Heart right ventricle (tissue), 16 donors: ENCODE measurements around the gene PCDH1. TPM values are rescaled to one million over a fixed set of nuclear protein-coding genes. Genes with fewer than 3 reads are reported as not detected.
A peak's percentile ranks its signal among the peaks of the same experiment; 100 is the strongest.
"Not testable (repeated sequence)": the region's sequence is repeated elsewhere in the genome, so short reads cannot be mapped to it uniquely, and the experiment has no call there.

Source experiments
- ATAC-seq, 8 donors: fragments of 200-7000 bp; cut with Tn5 transposase; one replicate each; pipeline ENCODE4 v1.9.1; 2020; ENCODE audit warnings: mild to moderate bottlenecking in 8 of 8, moderate library complexity in 8 of 8, moderate number of reproducible peaks in 1 of 8
- DNase-seq, 2 donors: peaks; one replicate each; pipeline ENCODE4 v3.0.0-alpha.2; 2020
- H3K27ac ChIP-seq, 10 donors: fragments of 200-600 bp; sonication (generic) in 2 of 10; one replicate each; pipeline versions ENCODE4 v1.5.0 to v1.8.0; 2020 to 2022; ENCODE audit warnings: mild to moderate bottlenecking in 3 of 10
- H3K27me3 ChIP-seq, 7 donors: fragments of 200-600 bp; one replicate each; pipeline ENCODE4 v1.8.0; 2021 to 2022; ENCODE audit warnings: mild to moderate bottlenecking in 2 of 7
- H3K36me3 ChIP-seq, 9 donors: fragments of 200-600 bp; sonication (generic) in 1 of 9; one replicate each; pipeline versions ENCODE4 v1.5.0 to v1.8.0; 2020 to 2022; ENCODE audit warnings: mild to moderate bottlenecking in 2 of 9
- H3K4me1 ChIP-seq, 9 donors: fragments of 200-600 bp; sonication (generic) in 1 of 9; one replicate each; pipeline versions ENCODE4 v1.5.0 to v1.8.0; 2020 to 2022; ENCODE audit warnings: mild to moderate bottlenecking in 4 of 9
- H3K4me3 ChIP-seq, 10 donors: fragments of 200-600 bp; sonication (generic) in 2 of 10; one replicate each; pipeline versions ENCODE4 v1.5.0 to v1.8.0; 2020 to 2022; ENCODE audit warnings: mild to moderate bottlenecking in 7 of 10, moderate library complexity in 2 of 10
- H3K9me3 ChIP-seq, 11 donors: fragments of 200-600 bp in 10 of 11; sonication (generic) in 2 of 11; one replicate each; pipeline versions ENCODE4 v1.5.0 to v1.8.0; 2013 to 2022; ENCODE audit warnings: mild to moderate bottlenecking in 2 of 11, control low read depth in 1 of 11, moderate library complexity in 1 of 11
- CTCF ChIP-seq, 9 donors: fragments of 200-600 bp; sonication (generic) in 2 of 9; IDR thresholded peaks; one replicate each; pipeline versions ENCODE4 v1.5.0 to v1.8.0; 2021 to 2022; ENCODE audit warnings: antibody characterized with exemption in 9 of 9, mild to moderate bottlenecking in 5 of 9, moderate library complexity in 1 of 9
- WGBS, 2 donors: extraction: QIAGEN DNeasy Blood & Tissue Kit; methylation state at CpG; one replicate each; pipeline ENCODE4 v1.1.7; 2013; ENCODE audit warnings: inconsistent platforms in 1 of 2; 5-methylcytosine and 5-hydroxymethylcytosine counted together
- intact Hi-C, 10 donors: fragments of 100-400 bp; cut with DNase I; formaldehyde crosslinking; loops; one replicate each; pipeline versions ENCODE4 v1.11.1 to v1.14.2; 2022
- long read RNA-seq, 3 donors: library from polyadenylated mRNA; unstranded; transcript quantifications; one replicate each; pipeline ENCODE4 v2.0.0, GENCODE V29; 2020 to 2021
- polyA plus RNA-seq, 2 donors: library from polyadenylated mRNA; stranded (reverse); fragments of 200-250 nt; gene quantifications; one replicate each; pipeline ENCODE4 v1.2.3, GENCODE V29; 2013
- total RNA-seq, 10 donors: library from RNA; stranded (reverse); fragmentation: NEBNext Ultra II Directional in 3 of 10; extraction: Animal tissue kit (Norgen Biotek cat#: 25700) in 3 of 10; gene quantifications; one replicate each; pipeline versions ENCODE4 v1.2.1 to v1.2.4, GENCODE V29; 2021 to 2023
- donor health status: Arrhythmogenic right ventricular cardiomyopathy.
- donor health status: ischemic (EF 13 %, LVEDD 7.1; RV severe dilation, severe dysfunction).
- donor health status: healthy with polysubstance abuse.
- donor health status: DM: no; HTN: yes; CAD: no.
- donor health status: DM: no; HTN: no; CAD: no.
- donor health status: ischemic (EF 25% LVEDD 6.9; RV normal size, moderate dysfunction).
- donor health status: ischemic (EF 25% LVEDD 5.7; RV mildly dilated, moderate dysfunction).
- donor health status: healthy.
- donor health status: DM: yes; HTN: yes; CAD: no.
- donor health status: Ischemic cardiomyopathy.
- donor health status: ischemic (EF 35%, LVEDD 5.7; RV mildly dilated, moderate dysfunction).
- donor health status: nonischemic (EF 11% LVEDD 7.7; RV severe dilation, severe dysfunction).
- donor health status: DM: yes; HTN: yes; CAD: no.
- donor health status: PGD.
- donor health status: ischemic (EF 29% LVEDD 5.4; RV normal size, mild dysfunction).
- donor health status: nonischemic (EF 23%, LVEDD 6.1; RV moderate dilation, normal function).

PCDH1 gene
- total RNA-seq: 10 to 100 TPM in 9 of 10 donors, 1 to 10 TPM in 1; 8.4 to 45.8 (median 17.9) TPM
- polyA plus RNA-seq: 10 to 100 TPM; 16.2 to 21.6 TPM
- long read RNA-seq, donor 1, partial matches to known transcripts: 1 of 8 reads
- long read RNA-seq, donor 1, other reads (novel, unspliced or antisense): 5 of 8 reads
- long read RNA-seq, donor 2, partial matches to known transcripts: 0 of 7 reads
- long read RNA-seq, donor 2, other reads (novel, unspliced or antisense): 5 of 7 reads
- long read RNA-seq, donor 3, partial matches to known transcripts: 10 of 23 reads
- long read RNA-seq, donor 3, other reads (novel, unspliced or antisense): 13 of 23 reads

GRCh38 chr5:141878186-141878710 lies at the start of gene PCDH1:
Gene PCDH1 (minus strand): TSS chr5:141878410. CDS start chr5:141878262, 148 bp downstream.
- Histone ChIP-seq H3K4me3 (peak within 1 kb of the TSS; percentile 56 to 92 (median 84)), H3K9me3 (no peaks in the 10 kb centered on the region), H3K27ac (peak within 1 kb of the TSS; percentile 85 to 98 (median 94)), H3K27me3 (peaks cover 8 to 89% (median 55%) of the 10 kb centered on the region in 7 donors), H3K36me3 (no peaks in the 10 kb centered on the region), H3K4me1 (peaks cover 5 to 96% (median 61%) of the 10 kb centered on the region in 9 donors)
- 0 to 1% methylated on average over 44 to 55 of the region's 63 CpGs for whole genome bisulfite sequencing, 2 donors
- DNase-seq (peak; percentile 45 to 55), ATAC-seq (peak; percentile 45 to 72 (median 64))
- intact Hi-C loops: loop anchor here in 9 of 10 donors (2.0 to 5.0 kb wide), 10 partner anchors 29 to 185 kb away; no protein-coding TSS in a partner anchor
- no peak for TF ChIP-seq CTCF (IDR thresholded peaks at IDR 0.05)

GRCh38 chr5:141926434-141926833 lies 48.2 kb upstream of the PCDH1 start:
- 76 to 85% methylated on average over 2 of the region's 2 CpGs for WGBS, 2 donors
- TF ChIP-seq CTCF (IDR thresholded peaks at IDR 0.05): no peak
- DNase-seq (no peak), ATAC-seq (no peak)
- Histone ChIP-seq H3K4me1 (peaks cover 4 to 76% (median 54%) of the 10 kb centered on the region in 9 donors), H3K27me3 (no peaks in the 10 kb centered on the region), H3K9me3 (no peaks in the 10 kb centered on the region), H3K27ac (peak overlapping the region in 3 of 10 donors; percentile 22 to 78 (median 69)), H3K36me3 (peaks cover 0 to 70% (median 51%) of the 10 kb centered on the region in 9 donors), H3K4me3 (no peak overlapping the region)
- intact Hi-C loops: no loop called here

- Histone ChIP-seq H3K4me1 (peaks cover 4 to 55% (median 37%) of the 10 kb centered on the region in 9 donors), H3K4me3 (peak within 1 kb of the TSS; percentile 37 to 81 (median 66)), H3K9me3 (no peaks in the 10 kb centered on the region), H3K36me3 (peaks cover 0 to 42% (median 23%) of the 10 kb centered on the region in 9 donors), H3K27ac (peak within 1 kb of the TSS; percentile 84 to 99 (median 98)), H3K27me3 (no peaks in the 10 kb centered on the region)
- peak; percentile 98 to 99 (median 98) for ATAC-seq
- intact Hi-C loops: loop anchor here in 7 of 10 donors (2.0 to 5.0 kb wide), 4 partner anchors 33 to 41 kb away; partner anchors contain the start of gene PCDH12 (in 5 of the 7)
- TF ChIP-seq CTCF (IDR thresholded peaks at IDR 0.05): no peak
- WGBS, 2 donors: 0 to 1% methylated on average over 53 of the region's 53 CpGs
- DNase-seq: peak; percentile 95 to 97
Observed at GRCh38 chr5:141923448-141924313, 45.5 kb upstream of the PCDH1 start, which contains the start of gene DELE1. Gene DELE1 (plus strand): TSS chr5:141923871. CDS start chr5:141923942, 71 bp downstream.

GRCh38 chr5:141922827-141923447 lies 44.7 kb upstream of the PCDH1 start:
- H3K4me3 ChIP-seq: peak overlapping the region; percentile 37 to 81 (median 66)
- whole genome bisulfite sequencing, 2 donors: 55 to 57% methylated on average over 28 of the region's 28 CpGs
- H3K27ac ChIP-seq: peak overlapping the region; percentile 84 to 99 (median 98)
- DNase-seq, H3K27me3 ChIP-seq, H3K9me3 ChIP-seq: not testable (repeated sequence)
- H3K4me1 ChIP-seq: peaks cover 4 to 48% (median 30%) of the 10 kb centered on the region in 9 donors
- ATAC-seq: peak in 4 of 8 donors; percentile 4 to 38 (median 24)
- intact Hi-C loops: loop anchor here in 7 of 10 donors (5.0 kb wide), 3 partner anchors 34 to 41 kb away; partner anchors contain the start of gene PCDH12 (in 5 of the 7)
- H3K36me3 ChIP-seq: peaks cover 0 to 35% (median 20%) of the 10 kb centered on the region in 9 donors
